PFSK-1 (cell line): ENCODE results near the gene PRPF40B.

Source experiments
- FOXP2 ChIP-seq: optimal IDR thresholded peaks from 2 replicates; pipeline ENCODE3; 2011; ENCODE audit warnings: borderline replicate concordance, control low read depth, inconsistent platforms; ENCODE audit not compliant: insufficient read depth; ENCODE audit errors: extremely low read length, extremely low read depth
- POLR2AphosphoS5 ChIP-seq: IDR thresholded peaks from 2 replicates; pipeline ENCODE4 v1.6.1; 2012; ENCODE audit warnings: low read depth, mild to moderate bottlenecking, control low read depth, low read length, moderate library complexity
- SIN3A ChIP-seq: IDR thresholded peaks from 2 replicates; pipeline ENCODE4 v1.6.1; 2012; ENCODE audit warnings: mild to moderate bottlenecking, low read length, moderate library complexity, borderline replicate concordance; ENCODE audit not compliant: insufficient read depth
- TAF1 ChIP-seq: IDR thresholded peaks from 2 replicates; pipeline ENCODE4 v1.6.1; 2012; ENCODE audit warnings: low read length, control low read depth, borderline replicate concordance; ENCODE audit not compliant: insufficient read depth
- TF ChIP-seq, protein P1 (sequence below), 2 experiments: IDR thresholded peaks; 2 replicates each; pipeline versions ENCODE4 v1.6.1 to v1.8.0; 2011 to 2012; ENCODE audit warnings: low read depth in 2 of 2, low read length in 2 of 2, control low read depth in 1 of 2, inconsistent platforms in 1 of 2, mild to moderate bottlenecking in 1 of 2, moderate library complexity in 1 of 2; ENCODE audit not compliant: insufficient read depth in 1 of 2

Gene PRPF40B

DNA sequence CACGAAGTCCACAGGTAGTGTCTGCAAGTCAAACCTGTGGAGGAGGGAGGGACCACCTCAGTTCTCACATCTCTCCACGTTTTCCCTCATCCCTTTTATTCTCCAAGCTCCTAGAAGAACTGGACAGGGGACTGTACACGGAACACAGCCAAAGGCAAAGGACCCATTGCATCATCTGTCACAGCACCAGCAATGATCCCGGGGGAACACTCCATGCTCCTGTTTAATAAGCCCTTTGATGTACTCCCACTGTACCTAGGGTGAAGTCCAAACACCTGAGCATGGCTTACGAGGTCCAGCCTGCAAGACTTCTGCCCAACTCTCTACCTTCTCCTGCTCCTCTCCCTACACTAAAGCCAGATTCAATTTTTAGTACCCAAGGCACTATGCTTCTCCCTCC is 26.5 kb downstream of the PRPF40B start:
- TF ChIP-seq, protein P1, sequence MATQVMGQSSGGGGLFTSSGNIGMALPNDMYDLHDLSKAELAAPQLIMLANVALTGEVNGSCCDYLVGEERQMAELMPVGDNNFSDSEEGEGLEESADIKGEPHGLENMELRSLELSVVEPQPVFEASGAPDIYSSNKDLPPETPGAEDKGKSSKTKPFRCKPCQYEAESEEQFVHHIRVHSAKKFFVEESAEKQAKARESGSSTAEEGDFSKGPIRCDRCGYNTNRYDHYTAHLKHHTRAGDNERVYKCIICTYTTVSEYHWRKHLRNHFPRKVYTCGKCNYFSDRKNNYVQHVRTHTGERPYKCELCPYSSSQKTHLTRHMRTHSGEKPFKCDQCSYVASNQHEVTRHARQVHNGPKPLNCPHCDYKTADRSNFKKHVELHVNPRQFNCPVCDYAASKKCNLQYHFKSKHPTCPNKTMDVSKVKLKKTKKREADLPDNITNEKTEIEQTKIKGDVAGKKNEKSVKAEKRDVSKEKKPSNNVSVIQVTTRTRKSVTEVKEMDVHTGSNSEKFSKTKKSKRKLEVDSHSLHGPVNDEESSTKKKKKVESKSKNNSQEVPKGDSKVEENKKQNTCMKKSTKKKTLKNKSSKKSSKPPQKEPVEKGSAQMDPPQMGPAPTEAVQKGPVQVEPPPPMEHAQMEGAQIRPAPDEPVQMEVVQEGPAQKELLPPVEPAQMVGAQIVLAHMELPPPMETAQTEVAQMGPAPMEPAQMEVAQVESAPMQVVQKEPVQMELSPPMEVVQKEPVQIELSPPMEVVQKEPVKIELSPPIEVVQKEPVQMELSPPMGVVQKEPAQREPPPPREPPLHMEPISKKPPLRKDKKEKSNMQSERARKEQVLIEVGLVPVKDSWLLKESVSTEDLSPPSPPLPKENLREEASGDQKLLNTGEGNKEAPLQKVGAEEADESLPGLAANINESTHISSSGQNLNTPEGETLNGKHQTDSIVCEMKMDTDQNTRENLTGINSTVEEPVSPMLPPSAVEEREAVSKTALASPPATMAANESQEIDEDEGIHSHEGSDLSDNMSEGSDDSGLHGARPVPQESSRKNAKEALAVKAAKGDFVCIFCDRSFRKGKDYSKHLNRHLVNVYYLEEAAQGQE (IDR thresholded peaks at IDR 0.05; ENCODE audit: insufficient read depth in 1 of 2, low read depth in 2 of 2, low read length in 2 of 2) = no peak
- TF ChIP-seq SIN3A = no peak
- no peak for TF ChIP-seq FOXP2
- TF ChIP-seq TAF1 = no peak
- no peak for TF ChIP-seq POLR2AphosphoS5

DNA sequence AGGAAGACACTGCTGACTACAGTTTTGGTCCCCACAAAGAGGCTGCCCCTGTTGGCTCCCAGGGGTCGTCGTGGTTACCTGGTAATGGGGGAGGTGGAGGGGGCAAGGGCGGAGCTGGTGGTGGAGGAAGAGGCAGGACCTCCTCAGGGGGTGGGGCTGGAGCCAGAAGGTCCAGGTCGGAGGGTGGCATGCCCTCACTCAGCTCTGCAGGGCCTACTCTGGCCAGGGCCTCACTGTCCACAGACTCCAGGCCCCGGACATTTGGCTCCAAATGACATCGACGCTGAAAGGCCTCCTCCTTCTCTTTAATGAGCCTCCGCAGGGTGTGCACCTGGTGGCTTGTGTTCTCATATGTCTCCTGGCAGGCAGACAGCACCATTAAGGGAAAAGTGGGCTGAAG is 28.5 kb downstream of the PRPF40B start:
- no peak for TF ChIP-seq FOXP2
- TF ChIP-seq, protein P1 (IDR thresholded peaks at IDR 0.05; ENCODE audit: insufficient read depth in 1 of 2, low read depth in 2 of 2, low read length in 2 of 2) = no peak
- TF ChIP-seq SIN3A = no peak

- no peak for TF ChIP-seq SIN3A
- TF ChIP-seq FOXP2 = no peak
- no peak for TF ChIP-seq TAF1
- TF ChIP-seq, protein P1 (IDR thresholded peaks at IDR 0.05; ENCODE audit: insufficient read depth in 1 of 2, low read depth in 2 of 2, low read length in 2 of 2) = no peak
- TF ChIP-seq POLR2AphosphoS5 = no peak
Measured at GRCh38 chr12:49652921-49653520, 29.7 kb downstream of the PRPF40B start.

DNA sequence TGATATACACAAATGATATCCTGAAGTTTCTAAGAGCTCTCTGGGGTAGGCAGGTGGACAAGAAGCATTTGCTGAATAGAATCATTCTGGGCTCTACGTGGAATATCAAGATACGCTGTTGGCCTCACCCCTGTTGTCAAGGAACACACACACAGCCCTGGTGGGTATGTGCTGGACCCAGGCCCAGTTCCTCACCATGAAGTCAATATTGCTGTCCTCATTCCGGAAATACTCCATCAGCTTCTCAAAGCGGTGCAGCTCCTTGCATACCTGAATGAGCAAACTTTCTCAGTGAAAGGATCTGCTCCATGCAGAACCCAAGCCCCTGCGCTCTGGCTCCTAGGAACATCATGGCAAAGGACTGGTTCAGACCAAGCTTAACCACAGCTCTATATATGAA is 31.4 kb downstream of the PRPF40B start:
- TF ChIP-seq FOXP2 (no peak), TAF1 (no peak), SIN3A (no peak), POLR2AphosphoS5 (no peak)
- TF ChIP-seq, protein P1 (IDR thresholded peaks at IDR 0.05; ENCODE audit: insufficient read depth in 1 of 2, low read depth in 2 of 2, low read length in 2 of 2) = no peak
